Neural cell (in vitro differentiated cells): ENCODE results near the gene MYBPC1.

Source experiments
- CTCF ChIP-seq: fragments of 450-650 bp; IDR thresholded peaks from 2 replicates; pipeline ENCODE4 v1.5.1; 2014; ENCODE audit warnings: antibody characterized with exemption, mild to moderate bottlenecking, moderate library complexity; ENCODE audit not compliant: poor library complexity, severe bottlenecking
- EZH2 ChIP-seq: fragments of 200-600, 300-800 bp; shearing (Covaris generic), sonication (generic); IDR thresholded peaks from 2 replicates; pipeline ENCODE4 v1.6.1; 2014; ENCODE audit warnings: antibody characterized with exemption, low read length, borderline replicate concordance, mild to moderate bottlenecking; ENCODE audit not compliant: insufficient read depth, poor library complexity, severe bottlenecking
- POLR2AphosphoS5 ChIP-seq: IDR thresholded peaks from 2 replicates; pipeline ENCODE4 v1.6.1; 2012

GRCh38 chr12:101581190-101581589 is 13.6 kb upstream of the MYBPC1 start:
- TF ChIP-seq CTCF (no peak), POLR2AphosphoS5 (no peak), EZH2 (no peak)
